HL-60 (cell line): ENCODE data around the gene RSF1.

Experiments
- DNase-seq, 2 experiments: peaks; one replicate each; pipeline ENCODE4 v3.0.0-alpha.2; 2010 to 2020; ENCODE audit warnings: low read depth in 1 of 2, low spot score in 1 of 2
- H3K27ac ChIP-seq: fragments of 250-450 bp; sonication (Bioruptor Pico); replicated peaks from 2 replicates; pipeline ENCODE4 v1.5.1; 2020; ENCODE audit warnings: mild to moderate bottlenecking, moderate library complexity
- H3K27me3 ChIP-seq: fragments of 250-450 bp; sonication (Bioruptor Pico); 2 replicates; pipeline ENCODE4 v1.5.1; 2021; ENCODE audit warnings: mild to moderate bottlenecking, moderate library complexity; ENCODE audit not compliant: insufficient read depth, poor library complexity, severe bottlenecking
- H3K4me3 ChIP-seq: replicated peaks from 2 replicates; pipeline ENCODE4 v1.5.1; 2011; ENCODE audit warnings: mild to moderate bottlenecking, control low read depth, low read length; ENCODE audit not compliant: insufficient read depth
- CTCF ChIP-seq: IDR thresholded peaks from one replicate; pipeline ENCODE4 v1.5.1; 2011; ENCODE audit warnings: low read length, control low read depth, inconsistent platforms; ENCODE audit not compliant: insufficient read depth
- GABPA ChIP-seq: IDR thresholded peaks from 2 replicates; pipeline ENCODE4 v1.6.1; 2012; ENCODE audit warnings: low read depth
- POLR2AphosphoS5 ChIP-seq: IDR thresholded peaks from 2 replicates; pipeline ENCODE4 v1.6.1; 2012; ENCODE audit warnings: low read depth
- REST ChIP-seq: IDR thresholded peaks from 2 replicates; pipeline ENCODE4 v1.6.1; 2012; ENCODE audit warnings: low read depth; ENCODE audit not compliant: insufficient replicate concordance
- SPI1 ChIP-seq: IDR thresholded peaks from 2 replicates; pipeline ENCODE4 v1.6.1; 2012; ENCODE audit warnings: low read depth, mild to moderate bottlenecking, borderline replicate concordance

Gene RSF1

GRCh38 chr11:77815459-77815858, 5.1 kb downstream of the RSF1 start:
- Histone ChIP-seq H3K27ac (no peak overlapping the region), H3K27me3 (no peaks in the 10 kb centered on the region), H3K4me3 (no peak overlapping the region)
- DNase-seq: no peak
- TF ChIP-seq REST (no peak), GABPA (no peak), SPI1 (no peak), POLR2AphosphoS5 (no peak), CTCF (no peak)

- H3K27me3 ChIP-seq: no peaks in the 10 kb centered on the region
- H3K27ac ChIP-seq: no peak overlapping the region
- DNase-seq: no peak
- no peak overlapping the region for H3K4me3 ChIP-seq
- peak; percentile 44; the same call in 1 of the 2 replicates for TF ChIP-seq SPI1
- no peak for TF ChIP-seq CTCF
- no peak for TF ChIP-seq GABPA
These were observed 5.7 kb downstream of the RSF1 start for GRCh38 chr11:77814848-77815247.

GRCh38 chr11:77813256-77813655, 7.3 kb downstream of the RSF1 start:
- H3K27me3 ChIP-seq: no peaks in the 10 kb centered on the region
- TF ChIP-seq REST: no peak
- TF ChIP-seq POLR2AphosphoS5: no peak
- no peak for TF ChIP-seq CTCF
- TF ChIP-seq GABPA: no peak
- no peak for TF ChIP-seq SPI1
- no peak for DNase-seq
- H3K27ac ChIP-seq: no peak overlapping the region
- H3K4me3 ChIP-seq: no peak overlapping the region

- H3K27ac ChIP-seq: no peak overlapping the region
- TF ChIP-seq SPI1 (no peak), REST (no peak), POLR2AphosphoS5 (no peak), GABPA (no peak), CTCF (no peak)
- no peak for DNase-seq
- H3K27me3 ChIP-seq: no peaks in the 10 kb centered on the region
- no peak overlapping the region for H3K4me3 ChIP-seq
These were observed 13.5 kb downstream of the RSF1 start for GRCh38 chr11:77806993-77807392.
